Spleen (tissue), 11 donors: ENCODE results near the gene CD40. TPM values are rescaled to one million over a fixed set of nuclear protein-coding genes. Genes with fewer than 3 reads are reported as not detected.

Experiments used
- DNase-seq: peaks from one replicate; pipeline ENCODE4 v3.0.0-alpha.2; 2020
- H3K27ac ChIP-seq, 8 donors: fragments of 200-600 bp; sonication (generic) in 7 of 8; 1 replicate in 4 of 8; 2 replicates in 4 of 8; pipeline versions ENCODE4 v1.5.0 to v1.8.0; 2016 to 2021; ENCODE audit warnings: inconsistent platforms in 4 of 8, mild to moderate bottlenecking in 4 of 8, moderate library complexity in 1 of 8
- H3K27me3 ChIP-seq, 7 donors: fragments of 200-600 bp; sonication (generic) in 6 of 7; replicated peaks in 1 of 7; 1 replicate in 4 of 7; 2 replicates in 3 of 7; pipeline versions ENCODE4 v1.5.0 to v1.8.0; 2016 to 2021; ENCODE audit warnings: inconsistent platforms in 3 of 7, mild to moderate bottlenecking in 1 of 7
- H3K36me3 ChIP-seq, 6 donors: fragments of 200-600 bp; sonication (generic) in 5 of 6; 1 replicate in 4 of 6; 2 replicates in 2 of 6; pipeline versions ENCODE4 v1.5.0 to v1.8.0; 2016 to 2021; ENCODE audit warnings: inconsistent platforms in 2 of 6
- H3K4me1 ChIP-seq, 6 donors: fragments of 200-600 bp; sonication (generic) in 5 of 6; 1 replicate in 3 of 6; 2 replicates in 3 of 6; pipeline versions ENCODE4 v1.5.0 to v1.8.0; 2016 to 2021; ENCODE audit warnings: inconsistent platforms in 3 of 6
- H3K4me3 ChIP-seq, 8 donors: fragments of 200-600 bp; sonication (generic) in 7 of 8; 1 replicate in 4 of 8; 2 replicates in 4 of 8; pipeline versions ENCODE4 v1.5.0 to v1.8.0; 2016 to 2021; ENCODE audit warnings: inconsistent platforms in 4 of 8, mild to moderate bottlenecking in 4 of 8, moderate library complexity in 2 of 8
- H3K9me3 ChIP-seq, 8 donors: fragments of 200-600 bp; sonication (generic) in 7 of 8; 1 replicate in 4 of 8; 2 replicates in 4 of 8; pipeline versions ENCODE4 v1.5.0 to v1.8.0; 2016 to 2021; ENCODE audit warnings: inconsistent platforms in 4 of 8
- POLR2A ChIP-seq, 3 donors: fragments of 450-650 bp; IDR thresholded peaks; one replicate each; pipeline ENCODE4 v1.5.1; 2017; ENCODE audit warnings: antibody characterized with exemption in 3 of 3, mild to moderate bottlenecking in 1 of 3
- POLR2AphosphoS5 ChIP-seq, 3 donors: sonication (generic); formaldehyde crosslinking; IDR thresholded peaks; one replicate each; pipeline ENCODE4 v1.5.1; 2017; ENCODE audit warnings: antibody characterized with exemption in 3 of 3
- WGBS, 5 donors: extraction: QIAGEN DNeasy Blood & Tissue Kit in 3 of 5; methylation state at CpG; one replicate each; pipeline versions ENCODE4 v1.1.5 to v1.1.7; 2013 to 2018; 5-methylcytosine and 5-hydroxymethylcytosine counted together
- intact Hi-C: fragments of 100-400 bp; cut with DNase I; formaldehyde crosslinking; loops from one replicate; pipeline ENCODE4 v1.15.0; 2023; ENCODE audit warnings: low total_unique reads
- polyA plus RNA-seq, 3 donors: library from polyadenylated mRNA; stranded (reverse); fragments of 200-250 nt; gene quantifications; one replicate each; pipeline ENCODE4 v1.2.1, GENCODE V29; 2013
- total RNA-seq, 7 donors: library from RNA; depleted of rRNA in 3 of 7; stranded (reverse); fragments of >200 nt in 3 of 7; fragmentation: NEBNext Ultra II Directional in 4 of 7; extraction: Animal tissue kit (Norgen Biotek cat#: 25700) in 4 of 7; gene quantifications; one replicate each; pipeline versions ENCODE4 v1.1.0 to v1.2.1, GENCODE V29; 2016 to 2021
- TF ChIP-seq, protein P1 (sequence below), 11 experiments: fragments of 200-600 bp in 7 of 11; fragments of 450-650 bp in 4 of 11; sonication (generic) in 4 of 11; IDR thresholded peaks in 8 of 11; conservative IDR thresholded peaks in 3 of 11; 1 replicate in 7 of 11; 2 replicates in 4 of 11; pipeline versions ENCODE4 v1.4.0 to v1.8.0; 2016 to 2021; ENCODE audit warnings: antibody characterized with exemption in 11 of 11, inconsistent platforms in 4 of 11, mild to moderate bottlenecking in 1 of 11
- donor health status: healthy with polysubstance abuse.
- donor health status: DM: no; HTN: no; CAD: no; lungs with moderate emphysema.
- donor health status: DM: no; HTN: no; CAD: no.
- donor health status: Bipolar disorder and iron deficiency.
- donor health status: healthy.
- donor health status: DM: no; HTN: no; CAD: no.
- donor health status: DM: yes; HTN: yes; CAD: no.

Gene CD40
- total and polyA plus RNA-seq, 10 donors: 30.7 to 108 (median 52.9) TPM

DNA sequence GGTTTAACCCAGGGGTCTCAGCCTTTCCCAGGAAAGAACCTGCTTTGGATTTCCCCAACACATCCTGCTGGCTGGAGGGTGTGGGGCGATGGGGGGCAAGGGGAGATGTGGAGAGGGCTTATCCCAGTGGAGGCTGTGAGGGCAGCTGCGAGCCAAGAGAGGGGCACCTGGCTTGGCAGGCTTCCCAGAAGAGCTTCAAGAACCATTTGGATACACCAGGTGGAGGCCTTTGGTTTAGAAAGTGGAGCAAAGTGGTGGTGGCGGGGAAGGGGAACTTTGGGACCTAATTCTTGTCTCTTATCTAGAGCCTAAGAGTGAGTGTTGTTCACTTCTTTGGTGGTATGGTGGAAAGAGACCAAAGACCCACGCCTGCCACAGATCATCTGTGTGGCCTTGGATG, 12.4 kb downstream of the CD40 start:
- no peaks in the 10 kb centered on the region for H3K9me3 ChIP-seq
- intact Hi-C loops: loop anchor here (5.0 kb wide), 1 partner anchor 177 kb away; the partner anchor contains the start of gene CDH22
- TF ChIP-seq POLR2AphosphoS5 (IDR thresholded peaks at IDR 0.05) (no peak), POLR2A (IDR thresholded peaks at IDR 0.05) (no peak)
- TF ChIP-seq, protein P1, sequence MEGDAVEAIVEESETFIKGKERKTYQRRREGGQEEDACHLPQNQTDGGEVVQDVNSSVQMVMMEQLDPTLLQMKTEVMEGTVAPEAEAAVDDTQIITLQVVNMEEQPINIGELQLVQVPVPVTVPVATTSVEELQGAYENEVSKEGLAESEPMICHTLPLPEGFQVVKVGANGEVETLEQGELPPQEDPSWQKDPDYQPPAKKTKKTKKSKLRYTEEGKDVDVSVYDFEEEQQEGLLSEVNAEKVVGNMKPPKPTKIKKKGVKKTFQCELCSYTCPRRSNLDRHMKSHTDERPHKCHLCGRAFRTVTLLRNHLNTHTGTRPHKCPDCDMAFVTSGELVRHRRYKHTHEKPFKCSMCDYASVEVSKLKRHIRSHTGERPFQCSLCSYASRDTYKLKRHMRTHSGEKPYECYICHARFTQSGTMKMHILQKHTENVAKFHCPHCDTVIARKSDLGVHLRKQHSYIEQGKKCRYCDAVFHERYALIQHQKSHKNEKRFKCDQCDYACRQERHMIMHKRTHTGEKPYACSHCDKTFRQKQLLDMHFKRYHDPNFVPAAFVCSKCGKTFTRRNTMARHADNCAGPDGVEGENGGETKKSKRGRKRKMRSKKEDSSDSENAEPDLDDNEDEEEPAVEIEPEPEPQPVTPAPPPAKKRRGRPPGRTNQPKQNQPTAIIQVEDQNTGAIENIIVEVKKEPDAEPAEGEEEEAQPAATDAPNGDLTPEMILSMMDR (IDR thresholded peaks at IDR 0.05 in 8 of 11, conservative IDR thresholded peaks at IDR 0.05 in 3 of 11): no peak
- H3K27me3 ChIP-seq: peaks cover 0 to 54% (median 11%) of the 10 kb centered on the region in 7 donors
- 39 to 57% (median 55%) methylated on average over 4 of the region's 4 CpGs for WGBS, 5 donors
- no peak overlapping the region for H3K27ac ChIP-seq
- H3K36me3 ChIP-seq: peaks cover 0 to 38% (median 17%) of the 10 kb centered on the region in 6 donors
- H3K4me1 ChIP-seq: peaks cover 4 to 24% (median 11%) of the 10 kb centered on the region in 6 donors
- DNase-seq: peak; percentile 64
- no peak overlapping the region for H3K4me3 ChIP-seq

DNA sequence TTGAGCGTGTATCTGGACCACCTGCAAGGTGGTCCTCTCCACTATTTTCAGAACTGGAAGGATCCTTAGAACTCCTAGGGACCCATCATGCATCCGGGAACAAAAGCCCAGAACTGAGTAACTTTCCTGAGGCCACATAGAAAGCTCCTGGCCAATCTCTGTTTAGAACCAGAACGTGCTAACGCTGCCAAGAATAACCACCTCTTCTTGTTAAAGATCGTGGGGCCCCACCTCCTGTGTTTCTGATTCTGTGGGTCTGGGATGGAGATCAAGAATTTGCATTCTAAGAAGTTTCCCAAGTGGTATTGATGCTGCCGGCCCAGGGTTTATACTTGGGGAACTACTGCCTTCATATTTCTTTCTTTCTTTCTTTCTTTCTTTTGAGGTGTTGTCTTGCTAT, 13.3 kb downstream of the CD40 start:
- H3K4me3 ChIP-seq: no peak overlapping the region
- H3K4me1 ChIP-seq: peaks cover 4 to 24% (median 11%) of the 10 kb centered on the region in 6 donors
- H3K27me3 ChIP-seq: peaks cover 0 to 63% (median 18%) of the 10 kb centered on the region in 7 donors
- H3K36me3 ChIP-seq: peaks cover 0 to 29% (median 10%) of the 10 kb centered on the region in 6 donors
- DNase-seq: no peak
- no peaks in the 10 kb centered on the region for H3K9me3 ChIP-seq
- intact Hi-C loops: loop anchor here (5.0 kb wide), 1 partner anchor 176 kb away; the partner anchor contains the start of gene CDH22
- 35 to 50% (median 43%) methylated on average over 6 of the region's 6 CpGs for WGBS, 5 donors
- TF ChIP-seq POLR2AphosphoS5 (IDR thresholded peaks at IDR 0.05): no peak
- TF ChIP-seq, protein P1 (IDR thresholded peaks at IDR 0.05 in 8 of 11, conservative IDR thresholded peaks at IDR 0.05 in 3 of 11): no peak
- no peak for TF ChIP-seq POLR2A (IDR thresholded peaks at IDR 0.05)
- H3K27ac ChIP-seq: no peak overlapping the region

DNA sequence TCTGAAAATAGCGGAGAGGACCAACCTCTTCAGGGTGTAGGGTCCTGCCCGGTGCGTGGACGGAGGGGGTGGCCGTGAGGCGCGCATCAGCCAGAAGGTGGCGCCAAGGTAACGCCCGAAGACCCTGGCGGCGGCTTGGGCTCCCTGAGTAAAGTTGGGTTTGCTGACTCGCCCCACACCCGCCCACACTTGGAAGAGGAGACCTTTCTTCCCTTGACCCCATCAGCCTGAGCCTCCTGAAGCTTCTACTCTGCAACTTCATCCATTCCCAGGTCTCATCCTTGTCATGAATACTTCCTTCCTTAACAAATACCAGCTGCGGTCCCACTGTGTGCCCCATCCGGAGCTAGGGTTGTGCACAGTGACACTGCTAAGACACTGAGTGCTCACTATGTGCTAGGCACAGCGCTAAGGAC, 14.6 kb downstream of the CD40 start:
- H3K27me3 ChIP-seq: peaks cover 0 to 72% (median 22%) of the 10 kb centered on the region in 7 donors
- DNase-seq: peak; percentile 91
- intact Hi-C loops: loop anchor here (5.0 kb wide), 1 partner anchor 175 kb away; the partner anchor contains the start of gene CDH22
- H3K4me3 ChIP-seq: no peak overlapping the region
- H3K36me3 ChIP-seq: peaks cover 0 to 16% (median 2%) of the 10 kb centered on the region in 6 donors
- WGBS, 5 donors: 14 to 51% (median 16%) methylated on average over 5 to 17 of the region's 17 CpGs
- H3K9me3 ChIP-seq: no peaks in the 10 kb centered on the region
- TF ChIP-seq POLR2AphosphoS5 (IDR thresholded peaks at IDR 0.05): peak; percentile 69 to 82 (median 72)
- no peak for TF ChIP-seq POLR2A (IDR thresholded peaks at IDR 0.05)
- TF ChIP-seq, protein P1 (IDR thresholded peaks at IDR 0.05 in 8 of 11, conservative IDR thresholded peaks at IDR 0.05 in 3 of 11): peak; percentile 44 to 86 (median 78)
- no peak overlapping the region for H3K27ac ChIP-seq
- H3K4me1 ChIP-seq: peaks cover 4 to 24% (median 11%) of the 10 kb centered on the region in 6 donors

DNA sequence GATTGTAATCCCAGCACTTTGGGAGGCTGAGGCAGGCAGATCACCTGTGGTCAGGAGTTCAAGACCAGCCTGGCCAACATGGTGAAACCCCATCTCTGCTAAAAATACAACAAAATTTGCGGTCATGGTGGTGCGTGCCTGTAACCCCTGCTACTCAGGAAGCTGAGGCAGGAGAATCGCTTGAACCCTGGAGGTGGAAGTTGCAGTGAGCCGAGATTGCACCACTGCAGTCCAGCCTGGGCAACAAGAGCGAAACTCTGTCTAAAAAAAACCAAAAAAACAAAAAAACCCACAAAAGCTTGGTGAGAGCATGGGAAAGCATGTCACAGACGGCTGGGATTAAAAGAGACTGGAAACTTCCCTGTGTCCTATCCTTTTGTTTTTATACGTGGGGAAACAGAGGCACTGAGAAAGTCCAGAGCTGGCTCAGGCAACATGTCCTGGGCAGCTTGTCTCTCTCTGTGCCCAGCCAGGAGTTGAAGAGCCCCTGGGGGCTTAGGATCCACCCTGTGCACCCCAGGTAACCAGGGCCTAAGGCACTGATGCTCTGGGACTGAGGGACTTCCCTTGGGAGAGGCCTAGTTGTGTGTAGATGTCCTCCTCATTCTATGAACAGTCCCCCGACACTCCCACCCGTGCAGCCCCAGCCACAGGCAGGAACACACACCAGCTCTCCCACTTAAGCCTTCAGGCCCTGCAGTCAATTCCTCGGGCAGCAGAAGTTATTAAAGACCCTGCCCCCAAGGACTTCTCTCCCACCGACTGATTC, 16.0 kb downstream of the CD40 start:
- intact Hi-C loops: loop anchor here (5.0 kb wide), 1 partner anchor 173 kb away; the partner anchor contains the start of gene CDH22
- Histone ChIP-seq H3K4me1 (peaks cover 4 to 24% (median 11%) of the 10 kb centered on the region in 6 donors), H3K4me3 (no peak overlapping the region), H3K9me3 (no peaks in the 10 kb centered on the region), H3K27ac (no peak overlapping the region), H3K36me3 (peaks cover 0 to 2% (median 0%) of the 10 kb centered on the region in 6 donors), H3K27me3 (peaks cover 0 to 85% (median 22%) of the 10 kb centered on the region in 7 donors)
- 63 to 83% (median 72%) methylated on average over 11 of the region's 11 CpGs for WGBS, 5 donors
- DNase-seq: no peak
- TF ChIP-seq, protein P1 (IDR thresholded peaks at IDR 0.05 in 8 of 11, conservative IDR thresholded peaks at IDR 0.05 in 3 of 11): no peak
- TF ChIP-seq POLR2AphosphoS5 (IDR thresholded peaks at IDR 0.05) (no peak), POLR2A (IDR thresholded peaks at IDR 0.05) (no peak)
